NB4 (cell line): ENCODE measurements around the gene MYNN.
"Not testable (repeated sequence)": the region's sequence is repeated elsewhere in the genome, so short reads cannot be mapped to it uniquely, and the experiment has no call there.

Experiments used
- DNase-seq: peaks from one replicate; pipeline ENCODE4 v3.0.0; 2010; ENCODE audit warnings: low read depth
- H3K4me3 ChIP-seq: one replicate; pipeline ENCODE4 v1.5.1; 2011; ENCODE audit warnings: mild to moderate bottlenecking, low read depth, low read length, moderate library complexity
- MYC ChIP-seq: IDR thresholded peaks from 2 replicates; pipeline ENCODE4 v1.6.1; 2011; ENCODE audit warnings: low read depth, low read length
- POLR2A ChIP-seq: IDR thresholded peaks from 2 replicates; pipeline ENCODE4 v1.6.1; 2011; ENCODE audit warnings: mild to moderate bottlenecking; ENCODE audit not compliant: insufficient read length; ENCODE audit errors: extremely low read depth
- TF ChIP-seq, protein P1 (sequence below): IDR thresholded peaks from 2 replicates; pipeline ENCODE4 v1.6.1; 2011; ENCODE audit warnings: low read depth, low read length
- TF ChIP-seq, protein P2 (sequence below): IDR thresholded peaks from one replicate; pipeline ENCODE4 v1.5.1; 2012; ENCODE audit warnings: low read depth, low read length

The MYNN gene

GRCh38 chr3:169772897-169773816, at the start of gene MYNN:
Gene MYNN, plus strand, starts transcription at chr3:169773396. Its CDS starts 900 bp downstream, at chr3:169774296.
- DNase-seq, result peak; percentile 94
- peak within 1 kb of the TSS; percentile 96 for H3K4me3 ChIP-seq
- TF ChIP-seq, protein P1, sequence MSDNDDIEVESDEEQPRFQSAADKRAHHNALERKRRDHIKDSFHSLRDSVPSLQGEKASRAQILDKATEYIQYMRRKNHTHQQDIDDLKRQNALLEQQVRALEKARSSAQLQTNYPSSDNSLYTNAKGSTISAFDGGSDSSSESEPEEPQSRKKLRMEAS, result peak; percentile 40; the same call in 1 of the 2 replicates
- TF ChIP-seq, protein P2, sequence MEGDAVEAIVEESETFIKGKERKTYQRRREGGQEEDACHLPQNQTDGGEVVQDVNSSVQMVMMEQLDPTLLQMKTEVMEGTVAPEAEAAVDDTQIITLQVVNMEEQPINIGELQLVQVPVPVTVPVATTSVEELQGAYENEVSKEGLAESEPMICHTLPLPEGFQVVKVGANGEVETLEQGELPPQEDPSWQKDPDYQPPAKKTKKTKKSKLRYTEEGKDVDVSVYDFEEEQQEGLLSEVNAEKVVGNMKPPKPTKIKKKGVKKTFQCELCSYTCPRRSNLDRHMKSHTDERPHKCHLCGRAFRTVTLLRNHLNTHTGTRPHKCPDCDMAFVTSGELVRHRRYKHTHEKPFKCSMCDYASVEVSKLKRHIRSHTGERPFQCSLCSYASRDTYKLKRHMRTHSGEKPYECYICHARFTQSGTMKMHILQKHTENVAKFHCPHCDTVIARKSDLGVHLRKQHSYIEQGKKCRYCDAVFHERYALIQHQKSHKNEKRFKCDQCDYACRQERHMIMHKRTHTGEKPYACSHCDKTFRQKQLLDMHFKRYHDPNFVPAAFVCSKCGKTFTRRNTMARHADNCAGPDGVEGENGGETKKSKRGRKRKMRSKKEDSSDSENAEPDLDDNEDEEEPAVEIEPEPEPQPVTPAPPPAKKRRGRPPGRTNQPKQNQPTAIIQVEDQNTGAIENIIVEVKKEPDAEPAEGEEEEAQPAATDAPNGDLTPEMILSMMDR, result no peak
- TF ChIP-seq POLR2A (peak; percentile 95), MYC (peak; percentile 58; the same call in 1 of the 2 replicates)

- DNase-seq, H3K4me3 ChIP-seq: not testable (repeated sequence)
Observed at GRCh38 chr3:169731857-169732256, 41.3 kb upstream of the MYNN start.

GRCh38 chr3:169739067-169739466, 34.1 kb upstream of the MYNN start:
- no peak for DNase-seq
- TF ChIP-seq MYC (no peak), POLR2A (no peak)
- TF ChIP-seq, protein P2, result no peak
- TF ChIP-seq, protein P1, result no peak
- H3K4me3 ChIP-seq, result no peak overlapping the region

DNA sequence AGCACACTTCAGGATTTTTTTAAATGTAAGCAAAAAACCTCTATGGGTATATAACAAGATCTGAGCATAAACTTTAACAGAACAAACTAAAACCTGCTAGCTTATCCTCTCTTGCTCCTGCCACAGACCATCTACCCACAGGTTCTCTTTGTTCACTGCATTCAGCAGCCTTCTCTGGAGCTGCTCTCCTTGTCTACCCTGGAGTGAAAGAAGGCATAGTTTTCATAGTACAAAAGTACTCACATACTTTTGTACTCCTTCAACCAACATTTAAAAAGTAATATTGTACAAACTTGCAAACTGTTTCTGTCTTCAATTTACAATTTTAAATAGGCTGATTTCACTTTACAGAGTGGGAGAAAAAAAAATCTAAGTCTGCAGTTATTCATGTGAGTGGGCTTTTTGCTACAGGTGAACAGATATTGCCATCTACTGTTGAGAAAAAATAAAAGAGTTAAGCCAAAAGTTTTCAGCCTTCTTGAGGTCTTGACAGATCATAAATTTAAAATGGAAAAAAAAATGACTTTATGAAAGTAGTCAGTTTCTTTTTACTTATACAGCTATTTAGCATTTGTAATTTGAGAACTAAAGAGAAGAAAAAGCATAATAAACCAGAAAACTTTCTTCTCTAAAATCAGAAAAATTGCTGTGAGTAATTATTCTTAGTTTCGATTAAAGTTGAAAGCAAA, 28.7 kb upstream of the MYNN start:
- TF ChIP-seq, protein P1, result no peak
- no peak for TF ChIP-seq POLR2A
- DNase-seq, result peak; percentile 15
- no peak overlapping the region for H3K4me3 ChIP-seq

DNA sequence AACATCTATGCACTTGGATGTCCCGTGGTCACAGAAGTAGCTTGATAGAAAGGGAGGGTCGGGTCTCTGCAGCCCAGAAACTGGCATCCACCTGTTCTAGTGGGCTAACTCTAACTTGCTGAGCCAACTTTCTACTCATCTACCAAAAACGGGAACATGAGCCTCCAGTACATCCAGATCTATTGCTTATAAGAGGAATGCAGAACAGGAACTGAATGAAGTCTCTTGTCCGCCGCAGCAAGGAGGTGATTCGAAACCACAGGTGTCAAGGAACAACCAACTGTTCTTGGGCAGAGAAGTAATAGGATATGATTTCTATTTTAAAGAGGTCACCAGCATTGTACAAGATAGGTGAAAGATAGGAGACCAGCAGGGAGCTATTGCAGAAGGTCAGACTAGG, 26.3 kb upstream of the MYNN start:
- DNase-seq, result peak; percentile 11
- H3K4me3 ChIP-seq, result no peak overlapping the region
- TF ChIP-seq, protein P1, result no peak
- TF ChIP-seq POLR2A (no peak), MYC (no peak)
- TF ChIP-seq, protein P2, result no peak

DNA sequence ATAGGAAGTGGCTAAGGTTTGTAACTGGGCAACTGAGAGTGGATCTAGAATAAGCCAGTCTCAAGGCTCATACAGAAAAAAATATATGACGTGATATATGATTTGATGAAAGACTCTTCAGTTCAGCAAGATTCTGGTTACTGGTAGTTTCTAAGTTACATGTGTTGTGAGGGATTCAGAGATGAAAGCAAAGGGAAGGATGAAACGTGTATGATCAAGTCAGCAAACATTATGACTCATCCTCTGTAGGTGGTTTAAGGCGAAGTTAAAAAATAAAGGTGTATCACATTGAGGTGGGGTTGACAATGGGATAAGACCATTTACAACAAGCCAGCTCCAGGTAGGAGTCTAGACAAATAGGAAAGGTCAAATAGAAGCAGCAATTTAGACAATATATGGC, 24.5 kb upstream of the MYNN start:
- no peak for TF ChIP-seq POLR2A
- TF ChIP-seq MYC, result no peak
- DNase-seq, result no peak

GRCh38 chr3:169750665-169751064, 22.5 kb upstream of the MYNN start:
- TF ChIP-seq, protein P1, result no peak
- TF ChIP-seq, protein P2, result no peak
- TF ChIP-seq POLR2A (no peak), MYC (no peak)
- no peak overlapping the region for H3K4me3 ChIP-seq
- no peak for DNase-seq

More for the DNA sequence above, 24.5 kb upstream of the MYNN start:
- H3K4me3 ChIP-seq, result no peak overlapping the region
